Heart left ventricle (tissue), 16 donors: ENCODE results near the gene TRIM75. TPM values are rescaled to one million over a fixed set of nuclear protein-coding genes. Genes with fewer than 3 reads are reported as not detected.

Experiments used
- ATAC-seq, 4 donors: fragments of 200-7000 bp; cut with Tn5 transposase; one replicate each; pipeline ENCODE4 v1.9.1; 2020 to 2022; ENCODE audit warnings: moderate library complexity in 4 of 4, mild to moderate bottlenecking in 3 of 4, moderate number of reproducible peaks in 1 of 4
- DNase-seq, 5 donors: peaks; one replicate each; pipeline ENCODE4 v3.0.0-alpha.2; 2020
- H3K27ac ChIP-seq, 12 donors: fragments of 200-600 bp; sonication (generic) in 4 of 12; one replicate each; pipeline versions ENCODE4 v1.5.0 to v1.8.0; 2016 to 2022; ENCODE audit warnings: mild to moderate bottlenecking in 2 of 12
- H3K27me3 ChIP-seq, 9 donors: fragments of 200-600 bp; sonication (generic) in 2 of 9; one replicate each; pipeline versions ENCODE4 v1.5.1 to v1.8.0; 2016 to 2022; ENCODE audit warnings: mild to moderate bottlenecking in 3 of 9
- H3K36me3 ChIP-seq, 9 donors: fragments of 200-600 bp; sonication (generic) in 2 of 9; one replicate each; pipeline versions ENCODE4 v1.5.0 to v1.8.0; 2018 to 2022; ENCODE audit warnings: mild to moderate bottlenecking in 2 of 9
- H3K4me1 ChIP-seq, 12 donors: fragments of 200-600 bp; sonication (generic) in 4 of 12; one replicate each; pipeline versions ENCODE4 v1.5.0 to v1.8.0; 2016 to 2022; ENCODE audit warnings: mild to moderate bottlenecking in 3 of 12
- H3K4me3 ChIP-seq, 12 donors: fragments of 200-600 bp; sonication (generic) in 4 of 12; one replicate each; pipeline versions ENCODE4 v1.5.0 to v1.8.0; 2017 to 2022; ENCODE audit warnings: mild to moderate bottlenecking in 9 of 12, moderate library complexity in 4 of 12
- H3K9me3 ChIP-seq, 12 donors: fragments of 200-600 bp; sonication (generic) in 4 of 12; one replicate each; pipeline versions ENCODE4 v1.5.0 to v1.8.0; 2016 to 2022; ENCODE audit warnings: mild to moderate bottlenecking in 1 of 12
- POLR2A ChIP-seq, 2 donors: fragments of 450-650 bp; IDR thresholded peaks; one replicate each; pipeline ENCODE4 v1.6.1; 2017; ENCODE audit warnings: antibody characterized with exemption in 2 of 2, mild to moderate bottlenecking in 2 of 2, moderate library complexity in 2 of 2
- WGBS, 4 donors: extraction: QIAGEN DNeasy Blood & Tissue Kit in 2 of 4; methylation state at CpG; one replicate each; pipeline versions ENCODE4 v1.1.5 to v1.1.7; 2013 to 2018; 5-methylcytosine and 5-hydroxymethylcytosine counted together
- intact Hi-C, 10 donors: fragments of 100-400 bp; cut with DNase I; formaldehyde crosslinking; loops; one replicate each; pipeline versions ENCODE4 v1.11.1 to v1.14.2; 2022
- long read RNA-seq, 3 donors: library from polyadenylated mRNA; unstranded; transcript quantifications; one replicate each; pipeline ENCODE4 v2.0.0, GENCODE V29; 2020 to 2021
- polyA plus RNA-seq, 2 donors: library from polyadenylated mRNA; stranded (reverse); fragments of 200-250 nt; gene quantifications; one replicate each; pipeline ENCODE4 v1.2.3, GENCODE V29; 2013
- total RNA-seq, 9 donors: library from RNA; depleted of rRNA in 2 of 9; stranded (reverse); fragments of >200 nt in 2 of 9; fragmentation: NEBNext Ultra II Directional in 3 of 9; extraction: Animal tissue kit (Norgen Biotek cat#: 25700) in 3 of 9; gene quantifications; one replicate each; pipeline versions ENCODE4 v1.1.0 to v1.2.4, GENCODE V29; 2016 to 2023
- TF ChIP-seq, protein P1 (sequence below), 12 donors: fragments of 200-600 bp; sonication (generic) in 4 of 12; IDR thresholded peaks; one replicate each; pipeline versions ENCODE4 v1.5.0 to v1.8.0; 2018 to 2022; ENCODE audit warnings: antibody characterized with exemption in 12 of 12, mild to moderate bottlenecking in 5 of 12
- donor health status: ischemic (EF 13 %, LVEDD 7.1; RV severe dilation, severe dysfunction).
- donor health status: healthy with polysubstance abuse.
- donor health status: DM: no; HTN: yes; CAD: no.
- donor health status: DM: no; HTN: no; CAD: no.
- donor health status: ischemic (EF 25% LVEDD 6.9; RV normal size, moderate dysfunction).
- donor health status: ischemic (EF 25% LVEDD 5.7; RV mildly dilated, moderate dysfunction).
- donor health status: healthy.
- donor health status: DM: yes; HTN: yes; CAD: no.
- donor health status: ischemic (EF 35%, LVEDD 5.7; RV mildly dilated, moderate dysfunction).
- donor health status: nonischemic (EF 11% LVEDD 7.7; RV severe dilation, severe dysfunction).
- donor health status: DM: yes; HTN: yes; CAD: no.
- donor health status: PGD.
- donor health status: ischemic (EF 29% LVEDD 5.4; RV normal size, mild dysfunction).
- donor health status: nonischemic (EF 23%, LVEDD 6.1; RV moderate dilation, normal function).

The TRIM75 gene
- total RNA-seq (not detected), polyA plus RNA-seq (not detected)
- long read RNA-seq, donor 1, result 0 reads
- long read RNA-seq, donor 2, result 0 reads
- long read RNA-seq, donor 3, result 0 reads

DNA sequence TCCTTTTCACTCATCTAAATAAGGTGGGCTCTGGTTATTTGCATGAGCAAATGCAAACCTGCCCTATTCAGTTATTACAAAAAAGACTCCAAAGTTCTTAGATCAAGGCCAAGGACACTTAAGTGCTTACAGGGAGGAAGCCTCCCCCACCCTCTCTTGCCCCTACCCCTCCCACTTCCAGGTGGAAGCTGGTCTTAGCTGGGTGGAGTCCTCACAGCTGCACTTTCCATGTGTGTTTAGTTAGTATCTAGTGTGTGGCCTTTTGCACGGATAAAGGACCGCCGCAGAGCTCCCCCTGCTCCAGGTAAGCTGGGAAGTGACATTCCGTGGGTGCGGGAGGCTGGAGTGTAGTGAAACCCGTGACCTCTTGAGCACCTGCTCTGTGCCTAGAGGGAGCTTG is at the start of gene TRIM75:
Gene TRIM75, plus strand, starts transcription at position 222 of the 400 bp plus-strand sequence. CDS start 5,282 bp downstream, outside the sequence.
- no peaks in the 10 kb centered on the region for H3K27me3 ChIP-seq
- ATAC-seq (no peak), DNase-seq (no peak)
- H3K9me3 ChIP-seq, result no peaks in the 10 kb centered on the region
- H3K4me1 ChIP-seq, result no peaks in the 10 kb centered on the region
- 69 to 82% (median 79%) methylated on average over 6 of the region's 6 CpGs for WGBS, 4 donors
- TF ChIP-seq POLR2A (IDR thresholded peaks at IDR 0.05), result no peak
- TF ChIP-seq, protein P1, sequence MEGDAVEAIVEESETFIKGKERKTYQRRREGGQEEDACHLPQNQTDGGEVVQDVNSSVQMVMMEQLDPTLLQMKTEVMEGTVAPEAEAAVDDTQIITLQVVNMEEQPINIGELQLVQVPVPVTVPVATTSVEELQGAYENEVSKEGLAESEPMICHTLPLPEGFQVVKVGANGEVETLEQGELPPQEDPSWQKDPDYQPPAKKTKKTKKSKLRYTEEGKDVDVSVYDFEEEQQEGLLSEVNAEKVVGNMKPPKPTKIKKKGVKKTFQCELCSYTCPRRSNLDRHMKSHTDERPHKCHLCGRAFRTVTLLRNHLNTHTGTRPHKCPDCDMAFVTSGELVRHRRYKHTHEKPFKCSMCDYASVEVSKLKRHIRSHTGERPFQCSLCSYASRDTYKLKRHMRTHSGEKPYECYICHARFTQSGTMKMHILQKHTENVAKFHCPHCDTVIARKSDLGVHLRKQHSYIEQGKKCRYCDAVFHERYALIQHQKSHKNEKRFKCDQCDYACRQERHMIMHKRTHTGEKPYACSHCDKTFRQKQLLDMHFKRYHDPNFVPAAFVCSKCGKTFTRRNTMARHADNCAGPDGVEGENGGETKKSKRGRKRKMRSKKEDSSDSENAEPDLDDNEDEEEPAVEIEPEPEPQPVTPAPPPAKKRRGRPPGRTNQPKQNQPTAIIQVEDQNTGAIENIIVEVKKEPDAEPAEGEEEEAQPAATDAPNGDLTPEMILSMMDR (IDR thresholded peaks at IDR 0.05), result no peak
- no peaks in the 10 kb centered on the region for H3K36me3 ChIP-seq
- intact Hi-C loops, result no loop called here
- no peak within 1 kb of the TSS for H3K27ac ChIP-seq
- H3K4me3 ChIP-seq, result no peak within 1 kb of the TSS

DNA sequence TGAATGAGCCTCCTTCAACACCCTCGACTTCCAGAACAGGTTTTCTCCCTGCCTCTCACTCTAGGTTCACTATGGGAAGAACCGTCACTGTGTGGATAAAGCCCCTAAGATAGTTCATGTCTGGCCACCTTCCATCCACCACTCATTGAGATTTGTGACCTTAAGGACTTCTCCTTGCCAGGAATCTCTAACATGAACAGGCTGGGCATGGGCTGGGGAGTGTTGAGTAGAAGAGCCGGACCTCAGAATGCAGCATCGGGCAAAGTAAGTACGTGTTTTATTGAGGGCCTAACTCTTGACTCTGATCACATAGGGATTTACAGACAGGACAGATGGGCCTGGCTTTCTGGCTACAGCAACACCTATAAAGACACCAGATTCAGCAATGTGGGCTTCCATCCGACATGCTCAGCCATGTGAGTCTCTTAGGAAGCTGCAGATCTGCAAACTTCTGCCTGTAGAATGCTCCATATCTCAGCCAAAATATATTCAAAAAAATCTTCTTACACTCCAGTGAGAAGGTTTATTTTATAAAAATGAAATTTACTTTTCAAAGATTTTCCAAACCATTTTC is 48.2 kb upstream of the TRIM75 start:
- WGBS, 4 donors, result 63 to 89% (median 83%) methylated on average over 6 of the region's 6 CpGs
- no peaks in the 10 kb centered on the region for H3K36me3 ChIP-seq
- DNase-seq (no peak), ATAC-seq (no peak)
- H3K4me1 ChIP-seq, result no peaks in the 10 kb centered on the region
- no peaks in the 10 kb centered on the region for H3K9me3 ChIP-seq
- no peaks in the 10 kb centered on the region for H3K27me3 ChIP-seq
- H3K27ac ChIP-seq, result no peak overlapping the region
- H3K4me3 ChIP-seq, result no peak overlapping the region
- TF ChIP-seq POLR2A (IDR thresholded peaks at IDR 0.05), result no peak
- TF ChIP-seq, protein P1 (IDR thresholded peaks at IDR 0.05), result no peak
- intact Hi-C loops, result no loop called here

DNA sequence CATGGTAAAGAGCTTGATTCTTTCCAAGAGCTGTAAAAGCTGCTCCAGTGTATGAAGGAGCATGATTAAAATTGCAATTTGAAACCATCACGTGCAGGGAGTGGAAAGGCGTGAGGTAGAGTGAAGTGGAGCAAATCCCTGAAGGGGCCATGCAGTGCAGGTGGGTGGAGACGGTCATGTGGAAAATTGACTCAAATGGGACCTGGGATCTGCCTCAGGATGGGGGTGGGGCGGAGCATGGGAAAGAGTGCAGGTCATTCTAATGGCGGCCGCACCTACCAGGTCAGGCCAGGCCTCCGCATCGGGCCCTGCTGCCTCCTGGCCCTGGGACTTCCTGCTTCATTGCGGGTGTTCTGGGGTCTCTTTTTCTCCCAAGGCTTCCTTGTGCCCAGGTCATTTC is 47.2 kb upstream of the TRIM75 start:
- DNase-seq (no peak), ATAC-seq (no peak)
- intact Hi-C loops, result no loop called here
- peaks cover 0 to 2% (median 0%) of the 10 kb centered on the region in 9 donors for H3K27me3 ChIP-seq
- 70 to 92% (median 86%) methylated on average over 9 of the region's 9 CpGs for WGBS, 4 donors
- no peaks in the 10 kb centered on the region for H3K36me3 ChIP-seq
- H3K4me1 ChIP-seq, result no peaks in the 10 kb centered on the region
- H3K4me3 ChIP-seq, result no peak overlapping the region
- TF ChIP-seq, protein P1 (IDR thresholded peaks at IDR 0.05), result no peak
- TF ChIP-seq POLR2A (IDR thresholded peaks at IDR 0.05), result no peak
- no peaks in the 10 kb centered on the region for H3K9me3 ChIP-seq
- no peak overlapping the region for H3K27ac ChIP-seq

DNA sequence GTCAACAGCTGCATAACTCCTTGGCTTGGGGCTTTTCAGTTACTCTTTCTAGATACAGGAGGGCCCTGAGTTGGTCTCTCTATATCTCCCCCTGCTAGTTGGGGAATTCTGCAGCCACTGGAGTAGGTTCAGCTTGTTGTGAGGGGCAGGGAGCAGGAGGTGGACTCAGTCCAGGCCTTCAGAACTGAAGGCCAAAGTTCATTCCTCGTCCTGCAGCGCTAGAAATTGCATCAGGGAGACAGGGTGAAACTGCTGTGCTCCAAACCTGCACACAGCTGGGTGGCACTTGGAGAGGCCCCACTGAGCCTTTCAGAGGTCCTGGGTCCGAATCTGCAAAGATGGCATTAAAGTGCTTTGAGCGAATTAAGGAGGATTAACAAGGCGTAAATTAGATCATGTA is 46.8 kb upstream of the TRIM75 start:
- no peak for TF ChIP-seq POLR2A (IDR thresholded peaks at IDR 0.05)
- TF ChIP-seq, protein P1 (IDR thresholded peaks at IDR 0.05), result no peak
- 59 to 85% (median 74%) methylated on average over 5 of the region's 5 CpGs for WGBS, 4 donors
- Histone ChIP-seq H3K4me3 (no peak overlapping the region), H3K9me3 (no peaks in the 10 kb centered on the region), H3K27me3 (peaks cover 0 to 4% (median 0%) of the 10 kb centered on the region in 9 donors), H3K36me3 (no peaks in the 10 kb centered on the region), H3K4me1 (no peaks in the 10 kb centered on the region), H3K27ac (no peak overlapping the region)
- intact Hi-C loops, result no loop called here
- ATAC-seq (no peak), DNase-seq (no peak)
